GM21529 (cell line): ENCODE measurements around the gene CBX4.
A peak's percentile ranks its signal among the peaks of the same experiment; 100 is the strongest.

ENCODE experiments used
- ATAC-seq: cut with Tn5 transposase; IDR thresholded peaks from one replicate; pipeline ENCODE4 v1.9.1; 2021; ENCODE audit not compliant: unreplicated experiment

The CBX4 gene

DNA sequence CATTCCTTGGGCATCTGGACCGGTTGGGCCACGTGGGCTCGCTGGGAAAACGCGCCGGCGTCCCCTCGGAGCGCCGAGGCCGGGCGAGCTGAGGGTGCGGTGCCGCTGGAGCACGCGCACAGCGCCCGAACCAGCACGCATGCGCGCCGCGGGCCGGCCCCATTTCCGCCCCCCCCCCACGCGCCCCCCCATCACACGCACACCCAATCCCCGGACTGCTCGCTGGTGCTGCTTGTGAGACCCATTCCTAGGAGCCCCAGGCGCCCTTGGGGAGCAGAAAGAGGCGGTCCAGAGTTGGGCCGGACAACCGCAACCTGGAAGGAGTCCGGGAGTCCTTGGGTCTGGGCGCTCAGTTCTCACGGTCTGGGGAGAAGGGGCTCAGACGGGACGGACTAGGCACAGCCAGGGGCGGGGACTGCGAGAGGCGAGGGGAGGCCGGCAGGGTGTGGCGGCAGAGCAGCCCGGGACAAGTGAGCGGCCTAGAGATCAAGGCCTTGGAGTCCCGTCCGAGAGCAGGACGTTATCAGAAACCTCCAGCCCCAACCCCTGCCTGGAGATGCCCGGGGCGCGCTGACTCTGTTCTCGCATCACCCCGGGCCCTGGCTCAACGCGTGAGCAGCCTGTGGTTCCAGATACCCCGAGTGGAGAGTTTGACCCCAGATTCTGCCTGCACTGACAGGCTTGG is 36.4 kb downstream of the CBX4 start:
- ATAC-seq: no peak

DNA sequence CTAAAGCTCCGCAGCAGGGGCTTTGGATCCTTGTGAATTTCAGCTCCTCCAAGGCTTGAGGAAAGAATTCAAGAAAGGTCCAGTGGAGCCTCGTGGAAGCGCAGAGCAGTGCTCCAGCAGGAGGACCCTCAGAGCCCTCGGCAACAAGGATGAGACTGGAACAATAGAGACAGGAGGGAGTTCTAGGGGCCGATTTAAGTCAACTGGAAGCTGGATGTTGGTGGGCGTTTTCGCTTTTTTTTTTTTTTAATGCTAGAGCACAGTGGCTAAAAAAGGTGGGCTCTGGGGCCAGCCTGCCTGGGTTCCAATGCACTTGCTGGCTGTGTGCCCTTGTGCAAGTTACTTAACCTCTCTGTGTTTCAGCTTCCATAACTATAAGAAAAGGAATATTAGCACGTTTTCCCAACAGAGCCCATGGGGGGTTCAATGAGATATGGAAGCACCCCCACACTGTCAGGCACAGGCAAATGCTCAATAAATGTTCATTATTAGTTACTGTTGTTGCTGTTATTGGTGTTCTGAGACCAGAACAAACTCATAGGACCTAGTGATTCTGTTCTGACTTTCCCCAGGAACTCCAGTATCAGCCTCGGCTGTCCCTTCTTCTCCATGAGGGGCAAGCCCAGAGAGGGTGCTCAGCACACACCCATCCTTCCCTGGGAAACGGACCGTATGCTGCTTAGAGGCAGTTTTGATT is 37.1 kb downstream of the CBX4 start:
- no peak for ATAC-seq

DNA sequence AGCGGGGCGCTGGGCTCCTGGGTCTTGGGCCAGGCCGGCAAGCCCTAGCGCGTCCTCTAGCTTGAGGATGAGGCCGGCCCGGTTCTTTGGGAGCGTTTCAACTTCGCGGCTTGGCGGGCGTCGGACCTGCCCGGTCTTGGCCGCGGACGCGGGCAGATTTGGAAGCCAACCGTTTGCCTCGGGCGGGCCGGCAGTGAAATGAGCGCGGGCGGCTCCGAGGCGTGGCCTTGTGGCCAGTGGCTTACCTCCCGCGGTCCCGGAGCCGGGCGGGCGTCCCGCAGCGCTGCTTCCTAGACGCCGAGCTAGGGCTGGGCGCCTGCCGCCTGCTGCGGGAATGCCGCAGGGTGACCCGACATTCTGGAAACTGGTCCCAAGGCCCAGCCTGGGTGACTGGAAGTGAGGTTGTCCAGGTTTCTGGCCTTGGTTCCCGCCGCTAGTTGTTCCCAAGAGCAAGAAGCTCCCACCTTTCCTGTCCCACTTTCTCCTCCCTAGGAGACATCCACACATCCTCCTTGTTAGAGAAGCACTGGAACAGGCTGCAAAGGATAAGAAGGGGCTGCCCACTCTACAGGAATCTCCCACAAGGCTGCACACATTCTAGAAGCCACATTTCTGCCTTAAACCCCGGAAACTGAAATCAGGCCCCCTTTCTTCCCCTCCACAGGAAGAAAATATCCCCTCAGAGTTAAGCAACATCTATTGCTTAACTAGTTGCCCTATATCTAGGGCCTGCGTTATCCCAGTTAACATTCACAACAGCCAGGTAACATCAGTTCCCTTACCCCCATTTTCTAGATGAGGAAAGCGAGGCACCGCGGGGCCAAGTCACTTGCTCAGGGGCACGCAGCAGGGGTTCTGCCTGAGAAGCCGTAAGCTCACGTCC is 37.8 kb downstream of the CBX4 start:
- no peak for ATAC-seq

DNA sequence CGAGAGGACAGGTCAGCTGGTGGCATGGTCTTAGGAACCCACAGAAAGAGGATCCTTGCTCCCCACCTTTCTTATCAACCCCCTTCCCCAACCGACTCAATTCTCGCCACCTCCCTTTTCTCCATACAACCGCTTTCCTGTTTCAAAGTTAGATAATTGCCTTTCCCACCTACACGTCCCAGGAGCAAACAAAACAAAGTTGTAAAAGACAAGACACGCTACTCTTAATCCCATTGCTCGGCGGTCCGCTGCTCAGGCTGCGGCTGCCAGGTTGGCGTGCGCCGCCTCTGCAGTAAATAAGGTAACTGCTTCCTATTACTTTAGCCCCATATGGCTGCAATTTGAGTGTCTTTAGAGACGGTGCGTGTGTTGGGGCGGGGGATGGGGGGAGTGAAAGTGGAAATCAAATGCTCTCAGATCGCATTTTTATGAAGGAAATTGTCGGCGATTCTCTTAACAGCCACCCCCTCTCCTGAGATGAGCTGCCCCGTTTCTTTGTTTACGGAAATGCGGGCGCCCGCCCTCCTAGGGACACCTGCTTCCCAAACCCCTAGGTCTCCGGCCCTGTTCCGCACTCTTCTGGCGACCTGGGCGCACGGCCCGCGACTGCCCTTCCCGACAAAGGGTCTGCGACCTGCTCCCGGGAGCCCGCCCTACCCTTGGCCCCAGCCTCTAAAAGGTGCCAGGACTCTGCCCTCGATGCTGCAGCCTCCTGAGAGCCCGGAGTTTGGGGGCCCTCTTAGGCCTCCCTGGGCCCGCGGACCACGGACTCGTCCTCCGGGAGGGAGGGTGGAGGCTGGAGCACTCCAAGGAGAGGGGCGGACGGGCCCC is 38.7 kb downstream of the CBX4 start:
- ATAC-seq: no peak

DNA sequence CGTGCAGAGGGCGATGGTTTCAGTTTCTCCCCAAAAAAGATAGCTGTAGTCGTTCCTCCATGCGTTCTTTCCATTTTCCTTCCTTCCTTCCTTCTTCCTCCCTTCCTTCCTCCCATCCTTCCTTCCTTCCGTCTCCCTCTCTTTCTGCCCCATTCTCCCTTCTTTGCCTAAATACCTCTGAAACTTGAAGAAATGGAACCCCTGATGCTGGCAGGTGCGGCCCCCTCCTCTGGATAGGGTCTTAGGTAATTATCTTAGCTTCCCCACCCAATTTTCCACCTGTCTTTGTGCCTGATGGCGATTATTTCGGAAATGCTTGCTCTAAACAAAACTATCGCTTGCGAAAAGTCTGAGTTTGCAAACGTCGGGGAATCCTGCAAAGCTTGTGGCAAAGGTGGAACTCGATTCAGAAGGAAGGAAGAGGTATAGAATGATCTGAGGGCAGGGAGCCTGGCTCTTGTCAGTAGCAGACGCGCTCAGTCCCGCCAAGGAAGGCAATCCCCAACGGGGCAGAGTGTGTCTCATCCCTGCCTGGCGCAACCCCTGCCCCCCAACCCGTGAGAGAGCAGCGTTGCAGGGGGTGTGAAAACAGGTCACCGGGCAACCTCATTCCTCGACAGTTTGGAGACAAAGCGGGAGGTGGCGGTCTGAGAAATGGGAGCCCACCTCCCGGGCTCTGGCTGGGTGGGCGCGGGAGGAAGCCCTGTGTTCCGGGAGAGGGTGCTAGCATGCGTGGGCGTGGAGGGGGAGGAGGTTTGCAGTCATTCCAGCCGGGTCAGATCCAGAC is 39.5 kb downstream of the CBX4 start:
- no peak for ATAC-seq

DNA sequence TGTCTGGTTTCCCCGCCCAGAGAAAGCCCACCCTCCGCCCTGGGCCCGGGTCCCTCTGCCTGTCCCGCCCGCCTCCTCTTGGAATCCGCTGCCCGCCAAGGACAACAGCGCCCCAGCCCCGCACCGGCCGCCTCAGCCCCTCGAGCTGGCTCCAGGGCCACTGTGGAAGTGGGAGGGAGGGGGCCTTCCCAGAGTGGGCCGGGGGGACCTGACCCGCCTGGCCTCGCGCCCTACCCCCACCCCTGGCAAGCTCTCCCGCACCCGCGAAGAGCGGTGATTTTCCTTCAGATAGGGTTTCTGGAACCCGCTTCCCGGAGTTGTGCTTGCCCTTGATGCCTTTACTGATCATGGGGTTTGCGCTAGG is 40.1 kb downstream of the CBX4 start:
- ATAC-seq: no peak

DNA sequence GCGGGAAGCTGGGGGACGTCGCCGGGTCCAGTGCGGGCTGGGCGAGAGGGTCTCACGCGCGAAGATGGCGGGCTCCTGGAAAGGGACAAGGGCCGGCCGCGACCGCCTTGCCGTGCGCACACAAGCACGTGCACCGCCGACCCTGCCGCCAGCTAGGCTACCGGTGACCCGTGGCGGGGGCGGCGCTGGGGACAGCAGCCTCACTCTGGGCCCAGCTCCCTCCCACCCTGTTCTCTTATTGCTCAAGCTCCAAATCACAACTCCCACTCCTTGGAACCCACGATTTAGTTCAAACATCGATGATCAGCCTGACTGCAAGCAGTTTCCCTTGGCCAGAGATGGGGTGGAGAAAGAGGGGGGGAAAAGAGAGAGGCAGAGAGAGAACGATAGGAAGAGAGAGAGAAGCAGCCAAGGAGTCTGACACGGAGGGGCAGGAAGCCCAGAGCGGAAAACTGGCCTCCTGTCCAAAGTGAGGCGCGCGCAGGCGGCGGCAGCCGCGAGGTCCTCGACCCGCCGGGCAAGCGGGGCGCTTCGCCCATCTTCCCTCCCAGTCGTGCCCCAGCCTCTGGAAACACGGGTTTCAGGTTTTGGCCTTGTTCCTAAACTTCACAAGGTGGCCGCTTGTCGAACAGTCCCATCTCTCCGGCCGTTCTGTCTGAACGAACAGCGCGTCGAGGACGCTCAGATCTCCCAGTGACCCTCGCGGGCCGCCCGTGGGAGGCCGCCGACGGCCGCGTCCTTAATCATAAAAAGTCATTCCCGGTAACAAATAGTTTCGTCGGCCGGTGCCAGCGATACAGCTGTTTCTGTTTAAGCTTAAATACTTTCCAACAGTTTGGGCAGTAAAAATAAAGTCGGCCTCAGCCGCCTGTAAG is 40.7 kb downstream of the CBX4 start:
- no peak for ATAC-seq

DNA sequence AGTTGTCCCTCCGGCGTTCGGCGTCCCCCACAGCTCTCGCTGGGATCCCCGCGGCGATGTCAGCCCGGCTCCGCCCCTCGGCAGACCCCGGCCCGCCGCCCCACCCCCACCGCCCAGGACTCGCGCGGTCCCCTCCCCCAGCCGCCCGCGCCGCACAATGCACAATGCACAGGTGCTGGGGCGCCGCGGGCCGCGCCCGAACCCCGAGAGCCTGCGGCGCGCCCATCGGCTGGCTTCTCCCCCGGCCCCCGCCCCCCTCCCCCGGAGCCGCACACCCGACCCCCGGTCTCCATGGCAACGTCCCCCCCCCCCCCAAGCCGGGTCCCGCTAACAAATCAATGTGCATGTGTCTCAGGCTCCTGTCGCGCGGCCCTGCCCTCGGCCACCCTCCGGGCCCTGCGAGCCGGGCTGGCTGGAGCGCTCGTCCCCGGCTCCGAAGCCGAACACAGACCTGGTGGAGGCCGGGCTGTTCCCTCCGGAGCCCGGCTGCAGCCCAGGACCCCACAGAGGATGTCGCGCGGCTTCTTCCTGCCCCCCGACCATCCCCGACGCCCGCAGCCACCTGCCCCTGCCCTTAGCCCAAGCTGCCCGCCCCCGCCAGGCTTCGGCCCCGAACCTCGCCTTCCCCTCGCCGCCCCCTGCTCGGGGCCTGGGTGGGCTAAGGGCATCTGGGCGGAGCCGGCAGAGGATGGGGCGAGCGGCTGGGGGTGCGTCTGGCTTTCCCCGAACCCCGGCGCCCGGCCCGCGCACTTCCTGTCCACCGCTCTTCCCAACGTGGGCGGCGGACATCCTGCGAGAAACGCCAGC is 41.5 kb downstream of the CBX4 start:
- peak; percentile 11 for ATAC-seq

DNA sequence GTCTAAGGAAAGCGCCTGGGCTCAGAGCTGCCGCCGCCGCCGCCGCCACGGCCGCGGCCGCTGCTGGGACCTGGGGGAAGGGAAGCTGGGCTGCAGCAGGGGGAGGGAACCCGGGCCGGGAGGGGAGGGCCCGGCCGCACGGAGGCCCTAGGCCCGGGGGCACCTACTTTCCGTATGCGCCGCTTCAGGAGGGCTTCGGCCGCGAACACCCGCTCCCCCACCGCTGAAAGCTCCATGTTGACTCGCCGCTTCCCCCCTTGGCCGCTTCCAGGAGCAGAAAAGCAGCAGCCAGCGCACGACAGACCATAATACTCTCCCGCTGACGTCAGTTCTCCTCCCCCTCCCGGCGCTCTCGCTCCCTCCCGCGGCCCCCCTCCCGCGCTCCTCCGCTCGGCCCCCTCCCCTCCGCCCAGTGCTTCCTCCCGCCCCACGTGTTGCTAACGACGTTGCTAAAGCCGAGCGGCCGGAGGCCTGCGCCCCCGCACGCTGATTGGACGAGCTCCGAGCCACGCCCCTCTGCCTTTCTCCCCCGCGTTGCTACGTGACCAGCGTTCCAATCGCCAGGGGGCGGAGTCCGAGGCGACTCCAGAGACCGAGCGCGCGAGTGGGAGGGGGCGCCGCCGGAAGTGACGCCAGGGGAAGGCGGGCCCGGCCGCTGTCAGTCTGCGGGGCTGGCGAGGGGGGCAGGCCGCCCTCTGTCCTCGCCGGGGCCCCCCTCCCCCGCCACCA is 42.3 kb downstream of the CBX4 start, which contains the start of gene CBX8:
TSS of gene CBX8 (minus strand) at position 315 of the 729 bp plus-strand sequence. CDS start at position 236, 79 bp downstream.
- ATAC-seq: peak; percentile 82

DNA sequence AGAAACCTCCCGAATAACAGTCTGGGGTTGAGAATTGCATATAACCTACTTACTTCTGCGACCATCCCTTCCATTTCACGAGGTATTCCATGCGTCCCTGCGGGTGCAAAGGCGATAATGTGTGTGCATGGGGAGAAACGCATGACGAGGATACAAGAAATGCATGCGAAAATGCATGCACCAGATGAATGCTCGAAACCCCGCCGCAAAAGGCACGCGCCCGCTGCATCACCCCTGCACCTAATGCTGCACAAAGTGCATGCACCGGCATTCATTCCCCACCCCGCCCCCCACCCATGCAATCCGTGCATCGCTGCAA is 42.8 kb downstream of the CBX4 start:
- no peak for ATAC-seq

DNA sequence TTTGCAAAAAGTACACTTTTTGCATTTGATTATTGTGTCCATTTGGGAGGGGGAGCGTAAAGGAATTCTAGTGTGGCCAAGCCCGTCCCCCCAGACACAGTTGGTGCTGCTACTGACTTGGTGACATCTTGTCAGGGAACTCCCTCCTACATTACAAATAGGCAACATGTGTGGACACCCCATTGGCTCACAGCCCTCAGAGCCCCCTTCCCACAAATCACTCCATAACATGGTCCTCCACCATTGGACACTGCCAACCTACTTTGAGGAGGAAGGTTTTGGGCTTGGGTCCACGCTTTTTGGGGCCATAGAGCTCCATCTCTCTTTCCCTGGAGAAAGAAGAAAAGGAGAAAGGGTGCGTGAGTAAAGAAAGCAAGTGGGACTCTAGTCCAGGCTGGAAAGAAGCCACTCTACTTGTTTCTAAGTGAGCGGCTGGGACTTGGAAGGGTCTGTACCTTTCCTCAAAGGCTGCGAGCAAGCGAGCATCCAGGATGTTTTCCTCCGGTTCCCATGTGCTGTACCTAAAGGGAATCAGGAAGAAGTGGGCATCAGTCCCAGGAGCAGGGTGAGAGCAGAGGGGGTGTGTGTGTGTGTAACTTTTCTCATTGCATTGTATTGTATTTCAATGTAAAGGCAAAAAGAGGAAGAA is 43.3 kb downstream of the CBX4 start:
- ATAC-seq: no peak

DNA sequence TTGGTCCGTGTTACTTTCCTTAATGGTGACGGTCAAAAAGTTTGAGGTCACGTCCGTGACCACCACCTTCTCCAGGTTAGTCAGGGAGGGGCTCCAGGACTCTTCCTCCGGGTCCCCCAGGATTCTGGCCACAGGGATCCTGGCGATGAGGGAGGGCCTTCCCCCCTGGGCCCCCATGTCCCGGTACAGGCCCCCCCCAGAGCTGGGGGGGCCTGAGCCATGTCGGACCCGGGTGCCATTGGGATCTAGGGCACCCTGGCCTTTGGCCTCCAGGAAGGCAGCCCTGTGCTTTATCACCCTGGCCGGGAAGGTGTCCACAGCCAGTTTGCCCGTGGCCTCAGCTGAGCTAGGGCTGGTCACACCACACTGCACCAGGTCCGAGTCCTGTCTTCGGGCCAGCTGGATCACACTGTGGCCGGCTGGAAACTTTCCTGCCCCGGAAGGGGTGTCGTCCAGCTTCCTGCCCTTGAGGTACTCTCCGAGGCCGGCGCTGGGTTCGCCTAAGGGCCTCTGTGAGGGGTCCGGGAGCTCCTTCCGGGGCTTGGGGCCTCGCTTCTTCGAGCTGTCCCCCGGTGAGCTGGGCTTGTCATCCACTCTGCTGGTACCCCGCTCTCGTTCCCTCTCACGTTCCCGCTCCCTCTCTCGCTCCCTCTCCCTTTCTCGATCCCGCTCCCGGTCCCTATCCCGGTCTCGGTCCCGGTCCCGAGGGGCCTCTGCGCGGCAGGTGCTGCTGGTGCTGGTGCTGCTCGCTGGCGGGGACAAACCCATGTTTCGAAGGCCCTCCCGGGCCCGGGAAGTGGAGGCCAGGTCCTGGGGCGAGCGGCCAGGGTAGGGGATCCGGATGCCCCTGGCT is 44.4 kb downstream of the CBX4 start:
- ATAC-seq: no peak

DNA sequence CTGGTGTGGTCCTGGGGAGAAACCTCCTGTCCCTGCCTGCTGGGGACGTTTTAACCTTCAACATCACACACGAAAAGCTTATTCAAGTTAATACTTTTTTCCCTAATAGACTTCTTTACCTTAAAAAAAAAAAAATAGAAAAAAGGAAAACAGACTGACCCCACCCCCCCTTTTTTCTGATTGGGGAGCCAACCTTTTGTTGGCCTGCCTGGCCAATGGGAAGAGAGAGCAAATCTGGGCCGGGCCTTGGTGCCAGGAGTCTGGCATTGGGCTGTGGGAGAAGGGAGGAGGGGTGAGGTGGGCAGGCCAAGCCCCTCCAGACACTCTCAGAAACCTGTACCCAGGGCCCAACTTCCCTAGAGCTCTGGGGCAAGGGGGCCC is 45.3 kb downstream of the CBX4 start:
- no peak for ATAC-seq

DNA sequence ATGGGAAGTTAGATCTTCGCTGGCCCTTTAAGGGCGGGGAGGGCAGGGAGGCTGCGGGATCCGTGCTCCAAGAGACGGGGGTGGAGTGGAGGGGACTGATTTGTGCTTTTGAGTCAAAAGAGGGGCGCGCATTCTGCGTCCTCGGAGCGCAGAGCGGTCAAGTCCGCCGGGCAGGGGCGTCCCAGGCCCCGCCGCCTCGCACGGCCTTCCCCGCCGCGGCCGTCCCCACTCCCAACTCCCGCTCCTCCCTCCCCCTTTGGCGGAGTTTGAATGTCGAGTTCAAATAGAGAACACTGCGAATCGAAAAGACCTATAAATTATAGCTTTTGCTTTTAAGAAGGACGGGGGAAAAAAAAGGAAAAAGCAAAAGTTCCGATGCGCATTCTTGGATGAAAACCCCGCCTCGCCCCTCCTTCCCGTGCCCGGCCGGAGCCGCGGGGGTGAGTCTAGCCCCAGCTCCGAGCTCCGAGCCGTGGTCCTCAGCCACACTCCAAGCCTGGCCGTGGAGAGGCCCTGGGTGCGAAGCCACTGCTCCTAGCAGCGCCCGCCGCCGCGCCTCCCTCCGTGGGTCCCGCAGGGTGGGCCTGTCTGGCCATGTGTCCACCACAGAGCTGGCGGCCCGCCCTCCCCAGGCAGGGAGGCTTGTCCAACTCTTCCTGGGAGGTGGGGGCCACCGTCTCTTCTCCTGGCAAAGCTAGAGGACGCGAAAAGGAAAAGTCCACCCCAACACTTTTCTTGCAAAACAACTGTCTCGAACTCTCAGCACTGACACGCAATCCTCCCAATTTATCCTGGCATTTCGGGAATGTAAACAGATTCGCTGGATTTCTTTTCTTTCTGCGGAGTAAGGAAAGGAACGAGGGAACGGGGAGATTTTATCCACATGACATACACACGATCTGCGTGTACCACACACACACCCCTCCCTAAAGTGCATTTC is 46.0 kb downstream of the CBX4 start:
- no peak for ATAC-seq

DNA sequence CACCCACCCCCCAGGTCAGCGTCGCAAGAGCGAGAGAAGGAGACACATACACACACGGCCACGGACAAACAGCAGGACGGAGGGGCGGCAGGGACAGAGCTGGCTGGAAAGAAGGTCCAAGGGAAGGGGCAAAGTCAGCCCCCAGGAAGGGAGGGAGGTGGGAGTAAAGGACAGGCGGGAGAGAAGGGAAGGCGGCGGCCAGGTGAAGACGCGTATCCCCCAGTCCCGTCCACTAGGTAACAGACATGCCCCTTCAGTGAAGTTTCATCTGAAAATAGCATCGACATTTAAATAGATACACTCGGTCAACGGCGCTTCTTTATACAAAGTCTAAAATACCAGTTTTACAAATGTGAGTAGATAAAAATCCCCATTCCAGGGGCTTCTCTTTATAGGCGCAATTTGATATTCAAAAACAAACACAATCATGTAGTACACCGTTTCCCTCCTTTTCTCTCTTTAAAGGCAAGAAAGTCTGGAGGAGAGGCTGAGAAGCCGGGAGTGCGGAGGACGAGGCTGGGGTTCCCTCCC is 46.8 kb downstream of the CBX4 start:
- ATAC-seq: no peak
